NB4 (cell line): ENCODE results near the gene ARFRP1.

Experiments
- MYC ChIP-seq: IDR thresholded peaks from 2 replicates; pipeline ENCODE4 v1.6.1; 2011; ENCODE audit warnings: low read depth, low read length
- POLR2A ChIP-seq: IDR thresholded peaks from 2 replicates; pipeline ENCODE4 v1.6.1; 2011; ENCODE audit warnings: mild to moderate bottlenecking; ENCODE audit not compliant: insufficient read length; ENCODE audit errors: extremely low read depth
- TF ChIP-seq, protein P1 (sequence below): IDR thresholded peaks from one replicate; pipeline ENCODE4 v1.5.1; 2012; ENCODE audit warnings: low read depth, low read length

- TF ChIP-seq POLR2A (no peak), MYC (no peak)
- TF ChIP-seq, protein P1, sequence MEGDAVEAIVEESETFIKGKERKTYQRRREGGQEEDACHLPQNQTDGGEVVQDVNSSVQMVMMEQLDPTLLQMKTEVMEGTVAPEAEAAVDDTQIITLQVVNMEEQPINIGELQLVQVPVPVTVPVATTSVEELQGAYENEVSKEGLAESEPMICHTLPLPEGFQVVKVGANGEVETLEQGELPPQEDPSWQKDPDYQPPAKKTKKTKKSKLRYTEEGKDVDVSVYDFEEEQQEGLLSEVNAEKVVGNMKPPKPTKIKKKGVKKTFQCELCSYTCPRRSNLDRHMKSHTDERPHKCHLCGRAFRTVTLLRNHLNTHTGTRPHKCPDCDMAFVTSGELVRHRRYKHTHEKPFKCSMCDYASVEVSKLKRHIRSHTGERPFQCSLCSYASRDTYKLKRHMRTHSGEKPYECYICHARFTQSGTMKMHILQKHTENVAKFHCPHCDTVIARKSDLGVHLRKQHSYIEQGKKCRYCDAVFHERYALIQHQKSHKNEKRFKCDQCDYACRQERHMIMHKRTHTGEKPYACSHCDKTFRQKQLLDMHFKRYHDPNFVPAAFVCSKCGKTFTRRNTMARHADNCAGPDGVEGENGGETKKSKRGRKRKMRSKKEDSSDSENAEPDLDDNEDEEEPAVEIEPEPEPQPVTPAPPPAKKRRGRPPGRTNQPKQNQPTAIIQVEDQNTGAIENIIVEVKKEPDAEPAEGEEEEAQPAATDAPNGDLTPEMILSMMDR = no peak
These were observed 25.2 kb downstream of the ARFRP1 start for GRCh38 chr20:63682384-63683139.
